Cardiac muscle cell (in vitro differentiated cells and primary cell): Measurements from ENCODE around the gene EZH2. TPM values are rescaled to one million over a fixed set of nuclear protein-coding genes. Genes with fewer than 3 reads are reported as not detected.

ENCODE experiments used
- DNase-seq, 2 donors: peaks; one replicate each; pipeline versions ENCODE4 v3.0.0 to v3.0.0-alpha.2; 2010 to 2017; ENCODE audit warnings: low read depth in 1 of 2, low spot score in 1 of 2
- H3K27ac ChIP-seq: fragments of 200-600 bp; sonication (generic); 2 replicates; pipeline ENCODE4 v1.5.1; 2016
- H3K27me3 ChIP-seq: fragments of 200-600 bp; sonication (generic); 2 replicates; pipeline ENCODE4 v1.6.0; 2016; ENCODE audit warnings: control low read depth
- H3K36me3 ChIP-seq: fragments of 200-600 bp; sonication (generic); 2 replicates; pipeline ENCODE4 v1.5.1; 2016; ENCODE audit warnings: control low read depth
- H3K4me1 ChIP-seq: fragments of 200-600 bp; sonication (generic); 2 replicates; pipeline ENCODE4 v1.8.1; 2017; ENCODE audit warnings: low read depth, mild to moderate bottlenecking, mixed run types
- H3K4me3 ChIP-seq: fragments of 200-600 bp; sonication (generic); 2 replicates; pipeline ENCODE4 v1.5.1; 2016; ENCODE audit warnings: mild to moderate bottlenecking
- H3K9me3 ChIP-seq: fragments of 200-600 bp; sonication (generic); 2 replicates; pipeline ENCODE4 v1.5.1; 2017; ENCODE audit warnings: low read depth, mild to moderate bottlenecking, control low read depth
- CTCF ChIP-seq: IDR thresholded peaks from 2 replicates; pipeline ENCODE4 v1.5.1; 2012; ENCODE audit warnings: low read depth, mild to moderate bottlenecking, low read length
- polyA plus RNA-seq: library from polyadenylated mRNA; unstranded; fragments of >200 nt; fragmentation: Nextera tagmentation; extraction: Ambion mirVana; gene quantifications from 2 replicates; pipeline ENCODE4 v1.2.1, GENCODE V29; 2016
- total RNA-seq: library from RNA; depleted of rRNA; stranded (reverse); fragments of >200 nt; gene quantifications from 2 replicates; pipeline ENCODE4 v1.2.3, GENCODE V29; 2016

The EZH2 gene
- total and polyA plus RNA-seq, 2 experiments from 2014 or later, result 18.7 to 28.4 TPM

GRCh38 chr7:148821422-148821821, 62.7 kb downstream of the EZH2 start:
- no peak for TF ChIP-seq CTCF
- Histone ChIP-seq H3K36me3 (peaks cover 29% of the 10 kb centered on the region), H3K27me3 (no peaks in the 10 kb centered on the region), H3K4me1 (peaks cover 11% of the 10 kb centered on the region), H3K4me3 (no peak overlapping the region), H3K9me3 (no peaks in the 10 kb centered on the region), H3K27ac (no peak overlapping the region)
- no peak for DNase-seq

GRCh38 chr7:148819697-148820360, 64.3 kb downstream of the EZH2 start:
- no peak for TF ChIP-seq CTCF
- peak in 1 of 2 donors; percentile 41 for DNase-seq
- no peaks in the 10 kb centered on the region for H3K27me3 ChIP-seq
- peaks cover 30% of the 10 kb centered on the region for H3K36me3 ChIP-seq
- H3K9me3 ChIP-seq, result no peaks in the 10 kb centered on the region
- no peak overlapping the region for H3K27ac ChIP-seq
- H3K4me3 ChIP-seq, result no peak overlapping the region
- H3K4me1 ChIP-seq, result peaks cover 11% of the 10 kb centered on the region

GRCh38 chr7:148815612-148816011, 68.5 kb downstream of the EZH2 start:
- DNase-seq, result no peak
- H3K36me3 ChIP-seq, result peaks cover 45% of the 10 kb centered on the region
- TF ChIP-seq CTCF, result no peak
- peaks cover 4% of the 10 kb centered on the region for H3K4me1 ChIP-seq
- no peaks in the 10 kb centered on the region for H3K9me3 ChIP-seq
- H3K27ac ChIP-seq, result no peak overlapping the region
- no peaks in the 10 kb centered on the region for H3K27me3 ChIP-seq
- no peak overlapping the region for H3K4me3 ChIP-seq

GRCh38 chr7:148814922-148815559, 69.0 kb downstream of the EZH2 start:
- no peak overlapping the region for H3K27ac ChIP-seq
- H3K9me3 ChIP-seq, result no peaks in the 10 kb centered on the region
- DNase-seq, result no peak
- peaks cover 45% of the 10 kb centered on the region for H3K36me3 ChIP-seq
- TF ChIP-seq CTCF, result no peak
- no peaks in the 10 kb centered on the region for H3K27me3 ChIP-seq
- H3K4me1 ChIP-seq, result no peaks in the 10 kb centered on the region
- H3K4me3 ChIP-seq, result no peak overlapping the region

GRCh38 chr7:148813890-148814289, 70.2 kb downstream of the EZH2 start:
- no peak for DNase-seq
- no peak overlapping the region for H3K27ac ChIP-seq
- no peaks in the 10 kb centered on the region for H3K27me3 ChIP-seq
- no peak for TF ChIP-seq CTCF
- H3K36me3 ChIP-seq, result peaks cover 45% of the 10 kb centered on the region
- no peaks in the 10 kb centered on the region for H3K9me3 ChIP-seq
- H3K4me1 ChIP-seq, result no peaks in the 10 kb centered on the region
- no peak overlapping the region for H3K4me3 ChIP-seq
